SK-N-SH (cell line): Measurements from ENCODE around the gene ACSBG1. TPM values are rescaled to one million over a fixed set of nuclear protein-coding genes. Genes with fewer than 3 reads are reported as not detected.

Experiments used
- CTCF ChIA-PET: fragments of 300-600, 350-600 bp; formaldehyde crosslinking; extraction: SDS; loops from one replicate; lab custom pipeline; 2021; lab: Yijun Ruan, JAX
- POLR2A ChIA-PET: fragments of 350-600 bp; sonication (Branson Sonifier 250); formaldehyde crosslinking; extraction: SDS; loops from one replicate; lab custom pipeline; 2020; ENCODE audit warnings: antibody characterized with exemption, inconsistent platforms; lab: Yijun Ruan, JAX
- DNase-seq: peaks from one replicate; pipeline ENCODE4 v3.0.0; 2012
- H2AFZ ChIP-seq: fragments of 200-600 bp; sonication (generic); 2 replicates; pipeline ENCODE4 v1.8.1; 2016; ENCODE audit warnings: antibody characterized with exemption, mild to moderate bottlenecking, low read depth
- H3F3A ChIP-seq: fragments of 200-600 bp; sonication (generic); replicated peaks from 2 replicates; pipeline ENCODE3; 2016; ENCODE audit warnings: antibody characterized with exemption, mild to moderate bottlenecking; ENCODE audit not compliant: insufficient read depth
- H3K27ac ChIP-seq, 2 experiments: fragments of 200-500 bp in 1 of 2; fragments of 200-600 bp in 1 of 2; sonication (Bioruptor generic) in 1 of 2; sonication (generic), shearing (Covaris generic) in 1 of 2; 2 replicates each; pipeline versions ENCODE4 v1.5.1 to v1.6.1; 2014 to 2016; ENCODE audit warnings: low read depth in 2 of 2, inconsistent platforms in 1 of 2, low read length in 1 of 2, mild to moderate bottlenecking in 1 of 2, mixed read lengths in 1 of 2
- H3K27me3 ChIP-seq: fragments of 200-600 bp; sonication (generic), shearing (Covaris generic); 2 replicates; pipeline ENCODE4 v1.6.1; 2016; ENCODE audit warnings: mixed run types; ENCODE audit not compliant: insufficient read depth
- H3K36me3 ChIP-seq, 2 experiments: fragments of 200-500 bp in 1 of 2; fragments of 200-600 bp in 1 of 2; sonication (Bioruptor generic) in 1 of 2; sonication (generic) in 1 of 2; replicated peaks in 1 of 2; 2 replicates each; pipeline versions ENCODE3 to v1.5.1; 2014 to 2016; ENCODE audit warnings: low read length in 1 of 2, mild to moderate bottlenecking in 1 of 2; ENCODE audit not compliant: insufficient read depth in 2 of 2, control insufficient read depth in 1 of 2
- H3K4me1 ChIP-seq, 2 experiments: fragments of 200-500 bp in 1 of 2; fragments of 200-600 bp in 1 of 2; sonication (Bioruptor generic) in 1 of 2; sonication (generic), shearing (Covaris generic) in 1 of 2; 2 replicates each; pipeline versions ENCODE4 v1.5.1 to v1.6.1; 2014 to 2016; ENCODE audit warnings: low read depth in 1 of 2, low read length in 1 of 2, mixed run types in 1 of 2; ENCODE audit not compliant: insufficient read depth in 2 of 2, control insufficient read depth in 1 of 2
- H3K4me2 ChIP-seq: fragments of 200-600 bp; sonication (generic), shearing (Covaris generic); 2 replicates; pipeline ENCODE4 v1.6.1; 2017; ENCODE audit warnings: mixed run types
- H3K4me3 ChIP-seq, 2 experiments: fragments of 200-500 bp in 1 of 2; fragments of 200-600 bp in 1 of 2; sonication (Bioruptor generic) in 1 of 2; sonication (generic), shearing (Covaris generic) in 1 of 2; 2 replicates each; pipeline versions ENCODE4 v1.5.1 to v1.8.1; 2014 to 2016; ENCODE audit warnings: low read depth in 2 of 2, inconsistent platforms in 1 of 2, low read length in 1 of 2, mild to moderate bottlenecking in 1 of 2, mixed read lengths in 1 of 2, moderate library complexity in 1 of 2
- H3K79me2 ChIP-seq: fragments of 200-600 bp; sonication (generic); 2 replicates; pipeline ENCODE4 v1.8.1; 2017; ENCODE audit warnings: mild to moderate bottlenecking; ENCODE audit not compliant: insufficient read depth
- H3K9ac ChIP-seq: fragments of 200-600 bp; sonication (generic); 2 replicates; pipeline ENCODE4 v1.6.1; 2017; ENCODE audit warnings: mixed run types
- H3K9me2 ChIP-seq: fragments of 200-600 bp; sonication (generic); 2 replicates; pipeline ENCODE4 v1.6.1; 2017; ENCODE audit warnings: mixed run types
- H3K9me3 ChIP-seq: fragments of 200-600 bp; sonication (generic); 2 replicates; pipeline ENCODE4 v1.6.1; 2017; ENCODE audit warnings: mixed run types, mild to moderate bottlenecking, moderate library complexity
- H4K20me1 ChIP-seq: fragments of 200-600 bp; sonication (generic); 2 replicates; pipeline ENCODE4 v1.6.1; 2017; ENCODE audit warnings: mild to moderate bottlenecking, mixed run types; ENCODE audit not compliant: insufficient read depth
- EP300 ChIP-seq, 2 experiments: IDR thresholded peaks; 2 replicates each; pipeline versions ENCODE4 v1.4.0 to v1.6.1; 2012; ENCODE audit warnings: borderline replicate concordance in 1 of 2, low read depth in 1 of 2, low read length in 1 of 2
- GATA2 ChIP-seq: sonication (generic); formaldehyde crosslinking; IDR thresholded peaks from 2 replicates; pipeline ENCODE4 v1.5.0; 2020; ENCODE audit warnings: mild to moderate bottlenecking, missing genetic modification reagents
- JUND ChIP-seq: IDR thresholded peaks from 2 replicates; pipeline ENCODE4 v1.4.0; 2012
- MEF2A ChIP-seq: IDR thresholded peaks from 2 replicates; pipeline ENCODE4 v1.4.0; 2012; ENCODE audit warnings: low read depth, borderline replicate concordance
- NFIC ChIP-seq: IDR thresholded peaks from 2 replicates; pipeline ENCODE4 v1.4.0; 2012; ENCODE audit warnings: borderline replicate concordance
- RAD21 ChIP-seq: IDR thresholded peaks from 2 replicates; pipeline ENCODE4 v1.6.1; 2012; ENCODE audit warnings: mild to moderate bottlenecking, low read length
- RFX5 ChIP-seq: IDR thresholded peaks from 2 replicates; pipeline ENCODE4 v1.6.1; 2012; ENCODE audit warnings: mild to moderate bottlenecking, improper control_type of control experiment, low read length
- SMC3 ChIP-seq: IDR thresholded peaks from 2 replicates; pipeline ENCODE4 v1.6.1; 2012; ENCODE audit warnings: low read depth, low read length, improper control_type of control experiment
- TCF12 ChIP-seq: IDR thresholded peaks from 2 replicates; pipeline ENCODE4 v1.4.0; 2012
- WGBS: methylation state at CpG from one replicate; pipeline ENCODE4 v1.1.6; 2017; ENCODE audit warnings: low lambda C conversion rate; 5-methylcytosine and 5-hydroxymethylcytosine counted together
- polyA plus RNA-seq, 3 experiments: library from polyadenylated mRNA; depleted of rRNA; stranded (reverse); fragments of >200 nt; gene quantifications; 2 replicates each; pipeline ENCODE4 v1.2.3, GENCODE V29; 2012
- TF ChIP-seq, protein P1 (sequence below): fragments of 200-600 bp; sonication (generic); IDR thresholded peaks from 2 replicates; pipeline ENCODE4 v1.6.1; 2017; ENCODE audit warnings: antibody characterized with exemption, mild to moderate bottlenecking, moderate library complexity
- TF ChIP-seq, protein P2 (sequence below): fragments of 150-350 bp; IDR thresholded peaks from 2 replicates; pipeline ENCODE4 v1.6.1; 2017; ENCODE audit warnings: antibody characterized with exemption, low read length, low read depth, borderline replicate concordance
- TF ChIP-seq, protein P3 (sequence below): IDR thresholded peaks from 2 replicates; pipeline ENCODE4 v1.4.0; 2012; ENCODE audit warnings: low read depth, borderline replicate concordance
- TF ChIP-seq, protein P4 (sequence below): fragments of 150-350 bp; IDR thresholded peaks from 2 replicates; pipeline ENCODE4 v1.6.1; 2016; ENCODE audit warnings: mild to moderate bottlenecking, low read depth, low read length

The ACSBG1 gene
- polyA plus RNA-seq, 1 of the 3 experiments (the other 2 are of a cell fraction) = under 0.01 TPM

DNA sequence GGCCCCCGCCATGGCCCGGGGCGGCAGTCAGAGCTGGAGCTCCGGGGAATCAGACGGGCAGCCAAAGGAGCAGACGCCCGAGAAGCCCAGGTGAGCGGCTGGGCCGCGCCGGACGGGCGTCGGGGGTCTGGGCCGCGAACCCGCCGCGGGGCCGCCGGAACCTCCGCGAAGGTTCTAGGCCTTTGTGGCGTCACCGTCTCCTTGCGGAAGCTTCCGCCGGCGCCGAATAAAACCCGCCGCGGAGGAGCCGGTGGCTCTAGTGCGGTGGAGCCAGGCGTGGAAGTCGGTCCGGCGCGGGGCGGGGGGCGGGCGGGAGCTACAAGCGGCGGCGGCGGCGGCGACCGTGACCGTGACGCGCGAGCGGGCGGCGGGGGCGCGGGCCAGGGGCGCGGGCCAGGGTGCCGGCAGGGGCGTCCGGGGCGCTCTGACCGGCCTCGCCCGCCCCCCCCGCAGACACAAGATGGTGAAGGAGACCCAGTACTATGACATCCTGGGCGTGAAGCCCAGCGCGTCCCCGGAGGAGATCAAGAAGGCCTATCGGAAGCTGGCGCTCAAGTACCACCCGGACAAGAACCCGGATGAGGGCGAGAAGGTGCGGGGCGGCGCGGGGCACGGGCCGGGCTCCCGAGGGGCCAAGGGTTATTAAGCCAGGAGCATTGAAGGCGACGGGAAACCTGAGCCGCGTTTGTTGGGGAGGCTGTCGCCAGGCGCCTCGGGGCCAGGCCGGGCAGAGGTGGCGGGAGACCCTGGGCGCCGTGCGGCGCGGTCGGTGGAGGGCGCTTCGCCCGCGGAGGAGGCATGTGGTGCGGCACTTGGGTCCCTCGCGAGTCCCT, 30.2 kb upstream of the ACSBG1 start, which contains the start of gene DNAJA4:
DNAJA4 (plus strand) TSS at position 259 of the 833 bp plus-strand sequence; CDS start at position 461, 202 bp downstream.
- WGBS = 73% methylated on average over 83 of the region's 107 CpGs
- no peak within 1 kb of the TSS for H2AFZ ChIP-seq
- H3K9me2 ChIP-seq = no peaks in the 10 kb centered on the region
- no peaks in the 10 kb centered on the region for H4K20me1 ChIP-seq
- no peak for TF ChIP-seq SMC3
- no peak for TF ChIP-seq JUND
- TF ChIP-seq, protein P1, sequence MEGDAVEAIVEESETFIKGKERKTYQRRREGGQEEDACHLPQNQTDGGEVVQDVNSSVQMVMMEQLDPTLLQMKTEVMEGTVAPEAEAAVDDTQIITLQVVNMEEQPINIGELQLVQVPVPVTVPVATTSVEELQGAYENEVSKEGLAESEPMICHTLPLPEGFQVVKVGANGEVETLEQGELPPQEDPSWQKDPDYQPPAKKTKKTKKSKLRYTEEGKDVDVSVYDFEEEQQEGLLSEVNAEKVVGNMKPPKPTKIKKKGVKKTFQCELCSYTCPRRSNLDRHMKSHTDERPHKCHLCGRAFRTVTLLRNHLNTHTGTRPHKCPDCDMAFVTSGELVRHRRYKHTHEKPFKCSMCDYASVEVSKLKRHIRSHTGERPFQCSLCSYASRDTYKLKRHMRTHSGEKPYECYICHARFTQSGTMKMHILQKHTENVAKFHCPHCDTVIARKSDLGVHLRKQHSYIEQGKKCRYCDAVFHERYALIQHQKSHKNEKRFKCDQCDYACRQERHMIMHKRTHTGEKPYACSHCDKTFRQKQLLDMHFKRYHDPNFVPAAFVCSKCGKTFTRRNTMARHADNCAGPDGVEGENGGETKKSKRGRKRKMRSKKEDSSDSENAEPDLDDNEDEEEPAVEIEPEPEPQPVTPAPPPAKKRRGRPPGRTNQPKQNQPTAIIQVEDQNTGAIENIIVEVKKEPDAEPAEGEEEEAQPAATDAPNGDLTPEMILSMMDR = no peak
- TF ChIP-seq, protein P2, sequence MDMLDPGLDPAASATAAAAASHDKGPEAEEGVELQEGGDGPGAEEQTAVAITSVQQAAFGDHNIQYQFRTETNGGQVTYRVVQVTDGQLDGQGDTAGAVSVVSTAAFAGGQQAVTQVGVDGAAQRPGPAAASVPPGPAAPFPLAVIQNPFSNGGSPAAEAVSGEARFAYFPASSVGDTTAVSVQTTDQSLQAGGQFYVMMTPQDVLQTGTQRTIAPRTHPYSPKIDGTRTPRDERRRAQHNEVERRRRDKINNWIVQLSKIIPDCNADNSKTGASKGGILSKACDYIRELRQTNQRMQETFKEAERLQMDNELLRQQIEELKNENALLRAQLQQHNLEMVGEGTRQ = no peak
- no peak for TF ChIP-seq NFIC
- TF ChIP-seq GATA2 = no peak
- no peak for TF ChIP-seq RAD21
- no peak for TF ChIP-seq MEF2A
- TF ChIP-seq, protein P3, sequence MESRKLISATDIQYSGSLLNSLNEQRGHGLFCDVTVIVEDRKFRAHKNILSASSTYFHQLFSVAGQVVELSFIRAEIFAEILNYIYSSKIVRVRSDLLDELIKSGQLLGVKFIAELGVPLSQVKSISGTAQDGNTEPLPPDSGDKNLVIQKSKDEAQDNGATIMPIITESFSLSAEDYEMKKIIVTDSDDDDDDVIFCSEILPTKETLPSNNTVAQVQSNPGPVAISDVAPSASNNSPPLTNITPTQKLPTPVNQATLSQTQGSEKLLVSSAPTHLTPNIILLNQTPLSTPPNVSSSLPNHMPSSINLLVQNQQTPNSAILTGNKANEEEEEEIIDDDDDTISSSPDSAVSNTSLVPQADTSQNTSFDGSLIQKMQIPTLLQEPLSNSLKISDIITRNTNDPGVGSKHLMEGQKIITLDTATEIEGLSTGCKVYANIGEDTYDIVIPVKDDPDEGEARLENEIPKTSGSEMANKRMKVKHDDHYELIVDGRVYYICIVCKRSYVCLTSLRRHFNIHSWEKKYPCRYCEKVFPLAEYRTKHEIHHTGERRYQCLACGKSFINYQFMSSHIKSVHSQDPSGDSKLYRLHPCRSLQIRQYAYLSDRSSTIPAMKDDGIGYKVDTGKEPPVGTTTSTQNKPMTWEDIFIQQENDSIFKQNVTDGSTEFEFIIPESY = no peak
- H3K9ac ChIP-seq = no peak within 1 kb of the TSS
- no peaks in the 10 kb centered on the region for H3K9me3 ChIP-seq
- CTCF ChIA-PET = interaction anchor here (1.6 kb wide), 1 partner anchor 69 kb away, joined by 4 read pairs; no protein-coding TSS in a partner anchor
- H3K27me3 ChIP-seq = no peaks in the 10 kb centered on the region
- H3K79me2 ChIP-seq = no peaks in the 10 kb centered on the region
- H3K4me2 ChIP-seq = no peak within 1 kb of the TSS
- H3K27ac ChIP-seq = no peak within 1 kb of the TSS
- peak; percentile 39 for DNase-seq
- H3K4me1 ChIP-seq = no peaks in the 10 kb centered on the region
- no peak within 1 kb of the TSS for H3K4me3 ChIP-seq
- H3F3A ChIP-seq = no peaks in the 10 kb centered on the region
- POLR2A ChIA-PET = no interaction called here
- no peaks in the 10 kb centered on the region for H3K36me3 ChIP-seq

DNA sequence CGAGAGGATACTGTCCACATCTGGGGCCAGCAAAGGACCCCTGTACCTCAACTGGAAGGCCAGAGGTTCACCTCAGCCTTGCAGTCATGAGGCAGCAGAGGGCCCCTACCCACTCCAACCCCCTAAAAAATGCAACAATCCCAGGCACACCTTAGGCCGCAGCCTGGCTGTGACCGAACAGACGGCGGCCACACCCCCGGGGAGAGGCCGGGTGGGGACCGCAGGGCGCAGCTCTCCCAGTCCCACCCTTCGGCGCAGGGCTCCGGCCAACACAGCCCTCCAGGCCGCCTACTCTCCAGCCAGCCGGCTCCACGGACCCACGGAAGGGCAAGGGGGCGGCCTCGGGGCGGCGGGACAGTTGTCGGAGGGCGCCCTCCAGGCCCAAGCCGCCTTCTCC, 29.5 kb upstream of the ACSBG1 start:
- ChIA-PET CTCF (no interaction called here), POLR2A (no interaction called here)
- no peak overlapping the region for H3K4me2 ChIP-seq
- no peaks in the 10 kb centered on the region for H3K9me3 ChIP-seq
- H2AFZ ChIP-seq = no peak overlapping the region
- DNase-seq = no peak
- H3K4me3 ChIP-seq = no peak overlapping the region
- no peaks in the 10 kb centered on the region for H3K4me1 ChIP-seq
- H3K79me2 ChIP-seq = no peaks in the 10 kb centered on the region
- no peaks in the 10 kb centered on the region for H3K27me3 ChIP-seq
- no peaks in the 10 kb centered on the region for H4K20me1 ChIP-seq
- H3K36me3 ChIP-seq = no peaks in the 10 kb centered on the region
- H3F3A ChIP-seq = no peaks in the 10 kb centered on the region
- 90% methylated on average over 8 of the region's 23 CpGs for WGBS
- no peak overlapping the region for H3K27ac ChIP-seq
- no peaks in the 10 kb centered on the region for H3K9me2 ChIP-seq
- no peak overlapping the region for H3K9ac ChIP-seq
- TF ChIP-seq RFX5 (no peak), TCF12 (no peak), EP300 (IDR thresholded peaks at IDR 0.05; ENCODE audit: borderline replicate concordance in 1 of 2, low read depth in 1 of 2, low read length in 1 of 2) (no peak)
- TF ChIP-seq, protein P1 = no peak
- TF ChIP-seq, protein P3 = no peak
- TF ChIP-seq, protein P4, sequence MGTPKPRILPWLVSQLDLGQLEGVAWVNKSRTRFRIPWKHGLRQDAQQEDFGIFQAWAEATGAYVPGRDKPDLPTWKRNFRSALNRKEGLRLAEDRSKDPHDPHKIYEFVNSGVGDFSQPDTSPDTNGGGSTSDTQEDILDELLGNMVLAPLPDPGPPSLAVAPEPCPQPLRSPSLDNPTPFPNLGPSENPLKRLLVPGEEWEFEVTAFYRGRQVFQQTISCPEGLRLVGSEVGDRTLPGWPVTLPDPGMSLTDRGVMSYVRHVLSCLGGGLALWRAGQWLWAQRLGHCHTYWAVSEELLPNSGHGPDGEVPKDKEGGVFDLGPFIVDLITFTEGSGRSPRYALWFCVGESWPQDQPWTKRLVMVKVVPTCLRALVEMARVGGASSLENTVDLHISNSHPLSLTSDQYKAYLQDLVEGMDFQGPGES = no peak
